Measurements from ENCODE around the gene SCUBE1.

The SCUBE1 gene

DNA sequence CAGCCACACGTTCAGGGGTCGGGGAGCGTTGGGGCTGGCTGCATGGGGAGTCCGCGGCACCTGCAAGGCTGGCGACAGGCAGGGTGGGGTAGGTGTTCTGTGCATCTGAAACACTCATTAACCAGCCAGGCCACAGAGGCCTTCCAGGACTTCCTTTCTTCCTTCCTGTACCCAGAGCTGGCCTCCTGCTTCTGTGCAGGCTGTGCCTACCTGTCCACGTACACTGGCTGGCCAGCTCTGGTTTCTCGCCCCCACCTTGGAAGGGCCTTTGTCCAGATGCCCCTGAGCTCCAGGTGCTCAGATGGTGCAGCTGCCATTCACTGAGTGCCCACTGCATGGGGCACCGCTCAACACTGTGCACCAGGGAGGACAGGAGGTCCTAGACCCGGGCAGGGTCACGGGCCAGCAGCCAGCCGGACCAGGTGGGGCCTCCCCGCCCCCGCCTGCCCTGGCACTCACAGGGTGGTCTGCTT lies 172.1 kb downstream of the SCUBE1 start:
- no peak for DNase-seq

DNA sequence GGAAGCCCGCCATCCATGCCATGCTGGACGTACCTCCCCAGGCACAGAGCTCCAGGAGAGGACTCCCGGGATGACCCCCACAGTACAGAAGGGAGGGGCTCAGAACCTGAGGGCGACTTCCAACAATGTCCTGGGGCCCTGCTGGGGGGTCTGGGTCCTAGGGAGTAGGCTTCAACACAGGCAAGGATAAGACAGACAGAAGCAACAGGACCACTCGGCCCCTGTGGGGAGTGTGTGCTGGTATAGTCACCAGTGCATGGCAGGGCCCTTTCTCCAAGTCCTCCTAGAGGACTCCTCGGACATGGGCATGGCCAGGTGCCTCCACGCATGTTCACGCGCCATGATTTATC lies 173.1 kb downstream of the SCUBE1 start:
- no peak for DNase-seq

DNA sequence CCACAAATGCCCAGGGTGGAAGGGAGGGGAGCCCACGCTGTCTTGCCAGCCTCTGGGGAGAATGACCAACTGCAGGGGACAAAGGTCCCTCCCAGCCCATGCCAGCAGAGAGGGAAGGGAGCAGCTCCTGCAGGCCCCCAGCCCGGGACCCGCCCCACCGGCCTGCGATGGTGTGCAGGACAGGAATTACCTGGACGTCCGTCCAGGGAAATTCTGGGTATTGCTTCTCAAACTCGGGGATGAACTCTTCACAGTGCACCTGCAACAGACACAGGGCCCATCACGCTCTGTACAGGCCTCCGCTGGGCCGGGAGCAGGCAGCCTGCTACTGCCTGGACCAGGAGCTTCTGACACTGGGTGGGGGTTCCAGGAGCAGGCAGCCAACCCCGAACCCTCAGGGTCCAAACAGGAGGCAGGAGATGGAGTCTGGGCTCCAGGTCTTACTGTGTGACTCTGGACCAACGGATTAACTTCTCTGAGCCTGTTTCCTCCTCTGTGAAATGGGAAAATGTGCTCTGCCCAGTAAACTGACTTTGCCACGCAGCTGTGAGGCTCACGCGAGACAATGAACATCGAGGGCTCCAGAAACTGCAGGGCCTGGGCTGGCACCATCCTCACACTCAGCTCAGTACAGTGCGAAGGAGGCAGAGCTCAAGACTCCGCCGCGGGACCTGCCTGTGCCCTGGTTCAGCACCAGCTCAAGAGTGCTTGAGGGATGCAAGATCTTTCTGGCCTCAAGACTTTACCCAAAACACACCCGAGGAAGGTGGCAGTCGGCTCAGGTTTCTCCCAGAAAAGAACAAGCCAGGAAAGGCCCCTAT lies 173.7 kb downstream of the SCUBE1 start:
- no peak for DNase-seq

- no peak for DNase-seq
Measured at GRCh38 chr22:43168471-43169309, 174.5 kb downstream of the SCUBE1 start.

GRCh38 chr22:43167001-43167589 lies 176.1 kb downstream of the SCUBE1 start:
- no peak for DNase-seq

DNA sequence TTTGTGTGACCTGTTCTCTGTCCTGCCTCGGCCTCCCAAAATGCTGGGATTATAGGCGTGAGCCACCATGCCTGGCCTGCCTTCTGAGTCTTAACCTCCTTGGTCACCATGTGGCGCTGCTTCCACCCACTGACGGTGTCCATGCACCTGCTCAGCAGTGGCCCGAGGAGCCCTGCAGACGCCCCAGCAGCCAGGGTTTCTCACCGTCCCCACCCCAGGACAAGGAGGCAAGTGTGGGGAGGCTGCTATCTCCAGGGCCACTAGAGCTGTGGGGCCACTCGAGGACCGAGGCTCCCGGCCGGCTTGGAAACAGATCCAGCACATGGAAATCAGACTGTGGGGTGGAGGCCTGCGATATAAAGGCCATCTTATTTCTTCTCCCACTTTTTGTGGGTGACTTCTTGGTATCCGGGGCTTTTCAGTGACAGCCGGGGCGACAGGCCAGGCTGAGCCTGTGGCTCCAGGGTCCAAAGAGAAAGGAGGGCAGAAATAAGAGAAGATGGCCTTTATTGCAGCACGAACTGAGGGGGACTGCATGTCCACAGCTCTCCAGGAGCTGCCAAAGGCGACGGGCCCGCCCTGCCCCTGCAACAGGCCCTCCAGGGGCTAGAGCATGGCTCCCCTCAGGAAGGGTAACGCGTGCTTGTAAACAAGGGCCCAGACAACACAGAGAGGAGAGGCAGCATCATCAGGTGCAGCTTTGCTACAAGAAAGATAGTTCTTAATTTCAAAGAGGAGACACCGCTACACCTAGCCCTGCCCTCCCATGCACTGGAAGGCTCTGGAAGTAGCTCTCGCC lies 176.8 kb downstream of the SCUBE1 start:
- no peak for DNase-seq

DNA sequence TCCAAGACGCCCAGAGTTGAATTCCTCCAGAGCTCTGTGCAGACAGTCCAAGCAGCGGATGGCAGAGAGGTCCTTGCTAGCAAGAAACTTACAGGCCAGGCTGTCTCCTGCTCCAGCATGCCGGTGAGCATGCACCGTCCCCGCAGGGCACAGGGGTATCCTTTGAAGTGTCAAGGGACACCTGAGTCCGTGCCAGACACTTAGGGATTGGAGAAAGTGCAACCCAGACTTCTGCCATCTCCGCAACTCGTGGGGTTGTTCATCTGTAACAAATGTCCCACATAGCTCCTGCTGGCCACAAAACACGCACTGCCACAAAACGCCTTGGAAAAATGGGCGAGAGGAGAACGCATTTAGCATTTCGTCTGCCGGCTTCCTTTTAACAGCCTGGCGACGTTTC lies 178.5 kb downstream of the SCUBE1 start:
- DNase-seq, result no peak

- DNase-seq, result no peak
Measured at GRCh38 chr22:43163241-43163795, 179.9 kb downstream of the SCUBE1 start.

DNA sequence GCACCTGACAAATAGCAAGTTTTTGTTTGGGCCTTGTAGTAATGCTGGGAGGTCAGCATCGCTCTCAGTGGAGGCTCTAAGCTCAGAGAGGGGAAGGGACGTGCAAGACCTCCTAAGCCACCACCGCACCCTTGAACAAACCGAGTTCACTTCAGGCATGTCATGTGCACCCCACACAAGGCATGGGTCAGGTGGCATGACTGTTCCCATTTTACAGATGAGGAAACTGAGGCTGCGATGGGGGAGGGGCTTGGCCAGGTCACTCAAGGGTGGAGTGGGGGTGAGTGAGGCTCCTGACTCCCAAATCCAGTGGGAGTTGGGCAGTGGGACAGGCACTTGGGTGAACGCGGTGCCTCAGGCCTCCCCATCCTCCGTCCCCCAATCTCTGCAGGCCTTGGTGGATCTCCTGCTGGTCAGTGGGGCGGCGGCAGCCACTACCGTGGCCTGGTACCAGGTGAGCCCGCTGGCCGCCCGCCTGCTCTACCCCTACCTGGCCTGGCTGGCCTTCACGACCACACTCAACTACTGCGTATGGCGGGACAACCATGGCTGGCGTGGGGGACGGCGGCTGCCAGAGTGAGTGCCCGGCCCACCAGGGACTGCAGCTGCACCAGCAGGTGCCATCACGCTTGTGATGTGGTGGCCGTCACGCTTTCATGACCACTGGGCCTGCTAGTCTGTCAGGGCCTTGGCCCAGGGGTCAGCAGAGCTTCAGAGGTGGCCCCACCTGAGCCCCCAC lies 180.6 kb downstream of the SCUBE1 start:
- no peak for DNase-seq

- DNase-seq, result no peak
Measured at GRCh38 chr22:43160497-43161126, 182.6 kb downstream of the SCUBE1 start.

GRCh38 chr22:43159484-43160178 lies 183.5 kb downstream of the SCUBE1 start:
- DNase-seq, result no peak

GRCh38 chr22:43158778-43159483 lies 184.2 kb downstream of the SCUBE1 start:
- DNase-seq, result no peak

- DNase-seq, result no peak
Measured at GRCh38 chr22:43157874-43158546, 185.2 kb downstream of the SCUBE1 start.

- DNase-seq, result no peak
Measured at GRCh38 chr22:43156413-43156812, 186.8 kb downstream of the SCUBE1 start.

GRCh38 chr22:43155789-43156188 lies 187.4 kb downstream of the SCUBE1 start:
- no peak for DNase-seq

GRCh38 chr22:43154887-43155536 lies 188.2 kb downstream of the SCUBE1 start:
- no peak for DNase-seq

GRCh38 chr22:43153899-43154298 lies 189.3 kb downstream of the SCUBE1 start:
- no peak for DNase-seq

DNA sequence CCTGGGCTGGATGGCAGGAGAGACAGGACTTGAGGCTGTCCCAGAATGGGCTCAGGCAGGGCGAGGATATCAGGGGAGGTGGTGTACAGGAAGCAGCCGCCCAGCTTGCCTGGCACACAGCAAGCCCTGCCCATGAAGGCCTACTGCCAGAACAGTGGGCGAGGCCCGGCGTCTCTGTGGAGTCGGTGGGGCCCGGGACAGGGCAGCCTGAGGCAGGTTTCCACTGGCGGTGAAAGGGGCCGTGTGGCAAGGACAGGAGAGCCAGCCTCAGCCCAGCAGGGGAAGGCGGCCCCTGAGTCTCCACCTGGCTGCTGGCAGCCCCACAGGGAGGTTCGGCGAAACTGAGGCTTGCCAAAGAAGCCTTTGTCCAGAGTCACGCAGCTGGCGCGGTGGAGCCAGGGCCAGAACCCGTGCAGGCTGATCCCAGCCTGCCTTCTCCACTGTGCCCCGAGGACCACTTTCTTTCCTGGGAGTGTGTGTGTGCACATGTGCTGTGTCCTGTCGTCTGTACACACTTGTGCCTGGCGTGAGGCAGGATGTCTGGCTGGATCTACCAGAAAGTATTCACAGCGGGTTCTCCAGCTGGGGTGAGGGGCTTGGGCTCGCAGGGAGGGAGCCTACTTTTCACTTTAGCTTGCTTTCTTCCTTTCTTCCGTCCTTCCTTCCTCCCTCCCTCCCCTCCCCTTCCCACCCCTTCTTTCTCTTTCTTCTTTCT lies 190.7 kb downstream of the SCUBE1 start:
- DNase-seq, result peak; percentile 53 to 54

Data from stimulated activated CD4-positive, alpha-beta T cell treated with anti-CD3 and anti-CD28 coated beads, Interleukin-4, amount 100 ng/mL, for 4 hours (primary cell).